Liver (tissue), 9 donors: Measurements from ENCODE around the gene USHBP1. TPM values are rescaled to one million over a fixed set of nuclear protein-coding genes. Genes with fewer than 3 reads are reported as not detected.

Experiments
- DNase-seq: peaks from one replicate; pipeline ENCODE4 v3.0.0-alpha.2; 2017; ENCODE audit warnings: low spot score
- H3K27ac ChIP-seq, 2 donors: one replicate each; pipeline ENCODE4 v1.7.0; 2013; ENCODE audit warnings: inconsistent platforms in 2 of 2, low read length in 2 of 2, control low read depth in 1 of 2, low read depth in 1 of 2, mild to moderate bottlenecking in 1 of 2
- H3K27me3 ChIP-seq, 4 donors: one replicate each; pipeline versions ENCODE4 v1.6.1 to v1.7.0; 2013; ENCODE audit warnings: low read length in 3 of 4, inconsistent platforms in 1 of 4, mild to moderate bottlenecking in 1 of 4, moderate library complexity in 1 of 4; ENCODE audit not compliant: control insufficient read depth in 4 of 4, insufficient read depth in 4 of 4
- H3K36me3 ChIP-seq, 4 donors: one replicate each; pipeline versions ENCODE4 v1.6.1 to v1.7.0; 2013; ENCODE audit warnings: low read length in 3 of 4, mild to moderate bottlenecking in 3 of 4, low read depth in 1 of 4, moderate library complexity in 1 of 4; ENCODE audit not compliant: control insufficient read depth in 4 of 4, insufficient read depth in 3 of 4
- H3K4me1 ChIP-seq, 4 donors: one replicate each; pipeline versions ENCODE4 v1.6.1 to v1.7.0; 2013; ENCODE audit warnings: low read length in 3 of 4, mild to moderate bottlenecking in 3 of 4, moderate library complexity in 1 of 4; ENCODE audit not compliant: control insufficient read depth in 4 of 4, insufficient read depth in 4 of 4
- H3K4me3 ChIP-seq, 3 donors: one replicate each; pipeline versions ENCODE4 v1.6.1 to v1.7.0; 2013; ENCODE audit warnings: low read length in 3 of 3, control low read depth in 1 of 3, low read depth in 1 of 3, mild to moderate bottlenecking in 1 of 3
- H3K9ac ChIP-seq, 2 donors: one replicate each; pipeline ENCODE4 v1.7.0; 2013; ENCODE audit warnings: low read length in 2 of 2, mild to moderate bottlenecking in 2 of 2, moderate library complexity in 2 of 2, control low read depth in 1 of 2, low read depth in 1 of 2
- H3K9me3 ChIP-seq, 4 donors: one replicate each; pipeline versions ENCODE4 v1.6.1 to v1.7.0; 2013; ENCODE audit warnings: low read length in 3 of 4; ENCODE audit not compliant: control insufficient read depth in 4 of 4
- EGR1 ChIP-seq, 2 donors: IDR thresholded peaks; 2 replicates each; pipeline ENCODE4 v1.6.1; 2016 to 2018; ENCODE audit warnings: antibody characterized with exemption in 2 of 2, low read depth in 2 of 2
- FOXA1 ChIP-seq: IDR thresholded peaks from 2 replicates; pipeline ENCODE4 v1.6.1; 2016; ENCODE audit warnings: antibody characterized with exemption
- FOXA2 ChIP-seq: IDR thresholded peaks from 2 replicates; pipeline ENCODE4 v1.6.1; 2016; ENCODE audit warnings: antibody characterized with exemption
- GABPA ChIP-seq, 2 donors: IDR thresholded peaks in 1 of 2; conservative IDR thresholded peaks in 1 of 2; 2 replicates each; pipeline ENCODE4 v1.6.1; 2016; ENCODE audit warnings: antibody characterized with exemption in 2 of 2, mild to moderate bottlenecking in 1 of 2, moderate library complexity in 1 of 2
- HNF4A ChIP-seq, 2 donors: conservative IDR thresholded peaks; 2 replicates each; pipeline ENCODE4 v1.6.1; 2016; ENCODE audit warnings: antibody characterized with exemption in 2 of 2, mild to moderate bottlenecking in 2 of 2
- JUND ChIP-seq, 2 donors: IDR thresholded peaks; 2 replicates each; pipeline ENCODE4 v1.6.1; 2016; ENCODE audit warnings: antibody characterized with exemption in 2 of 2
- NR2F2 ChIP-seq: IDR thresholded peaks from 2 replicates; pipeline ENCODE4 v1.6.1; 2016; ENCODE audit warnings: antibody characterized with exemption
- RXRA ChIP-seq, 2 donors: IDR thresholded peaks; 2 replicates each; pipeline ENCODE4 v1.6.1; 2017 to 2018; ENCODE audit warnings: antibody characterized with exemption in 2 of 2, mild to moderate bottlenecking in 1 of 2
- SP1 ChIP-seq: IDR thresholded peaks from 2 replicates; pipeline ENCODE4 v1.6.1; 2018; ENCODE audit warnings: antibody characterized with exemption, mild to moderate bottlenecking
- TAF1 ChIP-seq: conservative IDR thresholded peaks from 2 replicates; pipeline ENCODE4 v1.6.1; 2016; ENCODE audit warnings: antibody characterized with exemption, mild to moderate bottlenecking
- YY1 ChIP-seq: IDR thresholded peaks from 2 replicates; pipeline ENCODE4 v1.6.1; 2016; ENCODE audit warnings: antibody characterized with exemption, mild to moderate bottlenecking
- WGBS: extraction: QIAGEN DNeasy Blood & Tissue Kit; methylation state at CpG from one replicate; pipeline ENCODE4 v1.1.7; 2013; 5-methylcytosine and 5-hydroxymethylcytosine counted together
- polyA plus RNA-seq, 2 donors: library from polyadenylated mRNA; stranded (reverse) in 1 of 2; unstranded in 1 of 2; fragments of 200-250 nt in 1 of 2; fragments of >200 nt in 1 of 2; fragmentation: Nextera tagmentation in 1 of 2; extraction: Ambion mirVana in 1 of 2; gene quantifications; one replicate each; pipeline versions ENCODE4 v1.2.1 to v1.2.3, GENCODE V29; 2013 to 2015
- total RNA-seq, 2 donors: library from RNA; depleted of rRNA; stranded (reverse); fragments of >200 nt; gene quantifications; one replicate each; pipeline ENCODE4 v1.2.3, GENCODE V29; 2014
- TF ChIP-seq, protein P1 (sequence below): IDR thresholded peaks from 2 replicates; pipeline ENCODE4 v1.6.1; 2016; ENCODE audit warnings: antibody characterized with exemption
- TF ChIP-seq, protein P2 (sequence below): IDR thresholded peaks from 2 replicates; pipeline ENCODE4 v1.6.1; 2016; ENCODE audit warnings: antibody characterized with exemption
- TF ChIP-seq, protein P3 (sequence below): fragments of 150-350 bp; IDR thresholded peaks from 2 replicates; pipeline ENCODE4 v1.5.1; 2017; ENCODE audit warnings: improper control_type of control experiment, low read depth, low read length; ENCODE audit not compliant: missing input control
- TF ChIP-seq, protein P4 (sequence below): IDR thresholded peaks from 2 replicates; pipeline ENCODE4 v1.6.1; 2016; ENCODE audit warnings: antibody characterized with exemption, mild to moderate bottlenecking
- TF ChIP-seq, protein P5 (sequence below): IDR thresholded peaks from 2 replicates; pipeline ENCODE4 v1.6.1; 2016; ENCODE audit warnings: antibody characterized with exemption
- donor health status: healthy.
- donor health status: healthy.
- donor health status: healthy.
- donor health status: healthy.
- donor health status: healthy.

The USHBP1 gene
- total and polyA plus RNA-seq, 4 donors = 1.2 to 2.6 (median 1.9) TPM

DNA sequence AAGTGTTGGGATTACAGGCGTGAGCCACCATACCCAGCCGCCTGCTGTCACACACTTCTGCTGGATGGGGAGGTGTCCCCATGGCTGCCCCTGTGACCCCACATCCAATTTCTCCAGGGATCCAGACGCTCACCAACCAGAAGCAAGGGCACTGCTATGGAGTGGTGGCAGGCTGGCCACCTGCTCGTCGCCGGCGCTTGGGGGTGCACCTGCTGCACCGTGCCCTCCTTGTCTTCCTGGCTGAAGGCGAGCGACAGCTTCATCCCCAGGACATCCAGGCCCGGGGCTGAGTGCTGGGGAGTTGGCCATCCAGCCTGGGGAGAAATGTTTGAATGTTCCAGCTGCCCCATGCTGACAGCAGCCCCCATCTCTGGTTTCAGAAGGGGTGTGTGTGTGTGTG lies 21.7 kb upstream of the USHBP1 start:
- peaks cover 3 to 17% (median 9%) of the 10 kb centered on the region in 4 donors for H3K4me1 ChIP-seq
- no peak overlapping the region for H3K27ac ChIP-seq
- H3K9ac ChIP-seq = no peak overlapping the region
- H3K4me3 ChIP-seq = no peak overlapping the region
- no peaks in the 10 kb centered on the region for H3K27me3 ChIP-seq
- no peaks in the 10 kb centered on the region for H3K36me3 ChIP-seq
- no peaks in the 10 kb centered on the region for H3K9me3 ChIP-seq
- 94% methylated on average over 11 of the region's 11 CpGs for WGBS
- TF ChIP-seq FOXA2 (no peak), NR2F2 (no peak), GABPA (IDR thresholded peaks at IDR 0.05 in 1 of 2, conservative IDR thresholded peaks at IDR 0.05 in 1 of 2) (no peak), HNF4A (conservative IDR thresholded peaks at IDR 0.05) (no peak), FOXA1 (no peak), JUND (IDR thresholded peaks at IDR 0.05) (no peak), TAF1 (no peak)
- TF ChIP-seq, protein P1, sequence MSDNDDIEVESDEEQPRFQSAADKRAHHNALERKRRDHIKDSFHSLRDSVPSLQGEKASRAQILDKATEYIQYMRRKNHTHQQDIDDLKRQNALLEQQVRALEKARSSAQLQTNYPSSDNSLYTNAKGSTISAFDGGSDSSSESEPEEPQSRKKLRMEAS = no peak
- TF ChIP-seq, protein P2, sequence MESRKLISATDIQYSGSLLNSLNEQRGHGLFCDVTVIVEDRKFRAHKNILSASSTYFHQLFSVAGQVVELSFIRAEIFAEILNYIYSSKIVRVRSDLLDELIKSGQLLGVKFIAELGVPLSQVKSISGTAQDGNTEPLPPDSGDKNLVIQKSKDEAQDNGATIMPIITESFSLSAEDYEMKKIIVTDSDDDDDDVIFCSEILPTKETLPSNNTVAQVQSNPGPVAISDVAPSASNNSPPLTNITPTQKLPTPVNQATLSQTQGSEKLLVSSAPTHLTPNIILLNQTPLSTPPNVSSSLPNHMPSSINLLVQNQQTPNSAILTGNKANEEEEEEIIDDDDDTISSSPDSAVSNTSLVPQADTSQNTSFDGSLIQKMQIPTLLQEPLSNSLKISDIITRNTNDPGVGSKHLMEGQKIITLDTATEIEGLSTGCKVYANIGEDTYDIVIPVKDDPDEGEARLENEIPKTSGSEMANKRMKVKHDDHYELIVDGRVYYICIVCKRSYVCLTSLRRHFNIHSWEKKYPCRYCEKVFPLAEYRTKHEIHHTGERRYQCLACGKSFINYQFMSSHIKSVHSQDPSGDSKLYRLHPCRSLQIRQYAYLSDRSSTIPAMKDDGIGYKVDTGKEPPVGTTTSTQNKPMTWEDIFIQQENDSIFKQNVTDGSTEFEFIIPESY = no peak
- TF ChIP-seq, protein P3, sequence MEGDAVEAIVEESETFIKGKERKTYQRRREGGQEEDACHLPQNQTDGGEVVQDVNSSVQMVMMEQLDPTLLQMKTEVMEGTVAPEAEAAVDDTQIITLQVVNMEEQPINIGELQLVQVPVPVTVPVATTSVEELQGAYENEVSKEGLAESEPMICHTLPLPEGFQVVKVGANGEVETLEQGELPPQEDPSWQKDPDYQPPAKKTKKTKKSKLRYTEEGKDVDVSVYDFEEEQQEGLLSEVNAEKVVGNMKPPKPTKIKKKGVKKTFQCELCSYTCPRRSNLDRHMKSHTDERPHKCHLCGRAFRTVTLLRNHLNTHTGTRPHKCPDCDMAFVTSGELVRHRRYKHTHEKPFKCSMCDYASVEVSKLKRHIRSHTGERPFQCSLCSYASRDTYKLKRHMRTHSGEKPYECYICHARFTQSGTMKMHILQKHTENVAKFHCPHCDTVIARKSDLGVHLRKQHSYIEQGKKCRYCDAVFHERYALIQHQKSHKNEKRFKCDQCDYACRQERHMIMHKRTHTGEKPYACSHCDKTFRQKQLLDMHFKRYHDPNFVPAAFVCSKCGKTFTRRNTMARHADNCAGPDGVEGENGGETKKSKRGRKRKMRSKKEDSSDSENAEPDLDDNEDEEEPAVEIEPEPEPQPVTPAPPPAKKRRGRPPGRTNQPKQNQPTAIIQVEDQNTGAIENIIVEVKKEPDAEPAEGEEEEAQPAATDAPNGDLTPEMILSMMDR = no peak
- DNase-seq = no peak

DNA sequence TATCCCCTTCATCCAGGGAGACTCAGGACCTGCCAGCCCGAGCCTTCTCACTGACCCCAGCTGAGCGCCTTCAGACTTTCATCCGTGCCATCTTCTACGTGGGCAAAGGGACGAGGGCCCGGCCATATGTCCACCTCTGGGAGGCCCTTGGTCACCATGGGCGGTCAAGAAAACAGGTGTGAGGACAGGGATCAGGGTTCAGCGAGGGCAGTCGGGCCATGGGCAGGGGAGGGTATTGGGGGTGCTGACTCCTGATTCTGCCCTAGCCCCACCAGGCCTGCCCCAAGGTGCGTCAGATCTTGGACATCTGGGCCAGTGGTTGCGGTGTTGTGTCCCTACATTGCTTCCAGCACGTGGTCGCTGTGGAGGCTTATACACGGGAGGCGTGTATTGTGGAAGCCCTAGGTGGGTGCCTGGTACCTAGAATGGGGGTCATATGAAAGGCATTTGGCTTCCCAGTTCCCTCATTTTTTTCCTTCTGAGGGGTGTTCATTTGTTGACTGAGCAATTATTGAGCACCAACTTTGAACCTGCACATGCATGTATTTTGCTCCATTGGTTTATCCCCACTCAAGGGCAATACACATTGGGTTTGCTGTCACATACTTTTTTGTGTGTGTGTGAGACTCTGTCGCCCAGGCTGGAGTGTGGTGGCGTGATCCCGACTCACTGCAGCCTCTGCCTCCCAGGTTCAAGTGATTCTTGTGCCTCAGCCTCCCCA lies 21.0 kb upstream of the USHBP1 start:
- Histone ChIP-seq H3K36me3 (no peaks in the 10 kb centered on the region), H3K4me3 (no peak overlapping the region), H3K4me1 (peaks cover 3 to 19% (median 9%) of the 10 kb centered on the region in 4 donors), H3K27ac (no peak overlapping the region), H3K9ac (no peak overlapping the region), H3K27me3 (no peaks in the 10 kb centered on the region), H3K9me3 (no peaks in the 10 kb centered on the region)
- no peak for DNase-seq
- WGBS = 92% methylated on average over 18 of the region's 18 CpGs
- TF ChIP-seq, protein P1 = no peak
- TF ChIP-seq EGR1 (IDR thresholded peaks at IDR 0.05; ENCODE audit: low read depth in 2 of 2) (no peak), TAF1 (no peak), SP1 (no peak), RXRA (IDR thresholded peaks at IDR 0.05) (no peak), GABPA (IDR thresholded peaks at IDR 0.05 in 1 of 2, conservative IDR thresholded peaks at IDR 0.05 in 1 of 2) (no peak), FOXA2 (no peak), YY1 (no peak), JUND (IDR thresholded peaks at IDR 0.05) (no peak)
- TF ChIP-seq, protein P4, sequence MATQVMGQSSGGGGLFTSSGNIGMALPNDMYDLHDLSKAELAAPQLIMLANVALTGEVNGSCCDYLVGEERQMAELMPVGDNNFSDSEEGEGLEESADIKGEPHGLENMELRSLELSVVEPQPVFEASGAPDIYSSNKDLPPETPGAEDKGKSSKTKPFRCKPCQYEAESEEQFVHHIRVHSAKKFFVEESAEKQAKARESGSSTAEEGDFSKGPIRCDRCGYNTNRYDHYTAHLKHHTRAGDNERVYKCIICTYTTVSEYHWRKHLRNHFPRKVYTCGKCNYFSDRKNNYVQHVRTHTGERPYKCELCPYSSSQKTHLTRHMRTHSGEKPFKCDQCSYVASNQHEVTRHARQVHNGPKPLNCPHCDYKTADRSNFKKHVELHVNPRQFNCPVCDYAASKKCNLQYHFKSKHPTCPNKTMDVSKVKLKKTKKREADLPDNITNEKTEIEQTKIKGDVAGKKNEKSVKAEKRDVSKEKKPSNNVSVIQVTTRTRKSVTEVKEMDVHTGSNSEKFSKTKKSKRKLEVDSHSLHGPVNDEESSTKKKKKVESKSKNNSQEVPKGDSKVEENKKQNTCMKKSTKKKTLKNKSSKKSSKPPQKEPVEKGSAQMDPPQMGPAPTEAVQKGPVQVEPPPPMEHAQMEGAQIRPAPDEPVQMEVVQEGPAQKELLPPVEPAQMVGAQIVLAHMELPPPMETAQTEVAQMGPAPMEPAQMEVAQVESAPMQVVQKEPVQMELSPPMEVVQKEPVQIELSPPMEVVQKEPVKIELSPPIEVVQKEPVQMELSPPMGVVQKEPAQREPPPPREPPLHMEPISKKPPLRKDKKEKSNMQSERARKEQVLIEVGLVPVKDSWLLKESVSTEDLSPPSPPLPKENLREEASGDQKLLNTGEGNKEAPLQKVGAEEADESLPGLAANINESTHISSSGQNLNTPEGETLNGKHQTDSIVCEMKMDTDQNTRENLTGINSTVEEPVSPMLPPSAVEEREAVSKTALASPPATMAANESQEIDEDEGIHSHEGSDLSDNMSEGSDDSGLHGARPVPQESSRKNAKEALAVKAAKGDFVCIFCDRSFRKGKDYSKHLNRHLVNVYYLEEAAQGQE = no peak
- TF ChIP-seq, protein P5, sequence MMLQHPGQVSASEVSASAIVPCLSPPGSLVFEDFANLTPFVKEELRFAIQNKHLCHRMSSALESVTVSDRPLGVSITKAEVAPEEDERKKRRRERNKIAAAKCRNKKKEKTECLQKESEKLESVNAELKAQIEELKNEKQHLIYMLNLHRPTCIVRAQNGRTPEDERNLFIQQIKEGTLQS = no peak
